ENCODE data around the gene BEST1. TPM values are rescaled to one million over a fixed set of nuclear protein-coding genes. Genes with fewer than 3 reads are reported as not detected.

Gene BEST1
- total RNA-seq, 4 donors from 2014 or later, result 0.40 to 3.7 (median 2.6) TPM

DNA sequence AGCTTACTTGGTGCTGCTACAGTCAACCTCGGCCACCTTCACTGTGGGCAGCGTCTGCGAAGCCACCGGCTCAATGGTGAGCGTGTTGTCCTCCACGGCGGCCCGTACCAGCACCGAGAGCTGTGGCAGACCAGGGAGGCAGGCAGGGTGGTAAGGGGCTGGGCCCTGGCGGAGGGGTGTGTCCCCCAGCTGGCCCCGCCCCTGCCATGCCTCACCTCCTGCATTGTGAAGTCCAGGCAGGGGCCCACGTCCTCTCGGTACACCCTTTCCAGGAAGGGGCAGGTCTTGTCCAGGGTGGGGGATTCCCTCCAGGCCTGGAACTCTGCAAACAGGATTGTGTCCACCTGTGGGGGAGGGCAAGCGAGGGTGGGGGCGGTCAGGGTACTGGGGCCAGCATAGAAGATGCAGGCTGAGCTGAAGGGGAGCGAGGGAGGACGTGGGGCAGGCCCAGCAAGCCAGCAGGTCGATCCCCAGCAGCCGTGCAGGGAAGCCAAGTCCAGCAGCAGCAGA, 45.6 kb upstream of the BEST1 start:
- Histone ChIP-seq H3K4me1 (no peaks in the 10 kb centered on the region), H3K4me3 (no peak overlapping the region), H3K9me3 (no peaks in the 10 kb centered on the region), H3K27me3 (no peaks in the 10 kb centered on the region), H3K27ac (no peak overlapping the region), H3K36me3 (no peaks in the 10 kb centered on the region)
- no peak for DNase-seq
- TF ChIP-seq POLR2A (IDR thresholded peaks at IDR 0.05) (no peak), POLR2AphosphoS5 (IDR thresholded peaks at IDR 0.05) (no peak), CTCF (IDR thresholded peaks at IDR 0.05) (no peak), EP300 (IDR thresholded peaks at IDR 0.05; ENCODE audit: low read depth) (no peak)
- in situ Hi-C loops (cut with MboI; ENCODE audit: low pct_ligation_motif_present in 1 of 4, low pct_unique_long_range_greater_than_20kb in 1 of 4, low sequenced_read_pairs in 3 of 4) (no loop called here), intact Hi-C loops (cut with DNase I; ENCODE audit: low total_unique reads) (loop anchor here (2.0 kb wide), 1 partner anchor 38 kb away; no protein-coding TSS in a partner anchor)
- 51% methylated on average over 16 of the region's 19 CpGs; no CpG with 5 or more reads in 1 of the 2 donors for WGBS, 2 donors (ENCODE audit: low coverage in 1 of 2)

- TF ChIP-seq EP300 (IDR thresholded peaks at IDR 0.05; ENCODE audit: low read depth) (no peak), POLR2A (IDR thresholded peaks at IDR 0.05) (no peak), CTCF (IDR thresholded peaks at IDR 0.05) (no peak), POLR2AphosphoS5 (IDR thresholded peaks at IDR 0.05) (no peak)
- H3K27me3 ChIP-seq, result no peaks in the 10 kb centered on the region
- no peaks in the 10 kb centered on the region for H3K9me3 ChIP-seq
- no peaks in the 10 kb centered on the region for H3K36me3 ChIP-seq
- H3K27ac ChIP-seq, result no peak overlapping the region
- WGBS, 2 donors (ENCODE audit: low coverage in 1 of 2), result 78 to 87% methylated on average over 5 to 13 of the region's 13 CpGs
- H3K4me1 ChIP-seq, result peaks cover 0 to 2% (median 0%) of the 10 kb centered on the region in 4 donors
- intact Hi-C loops (cut with DNase I; ENCODE audit: low total_unique reads) (loop anchor here (2.0 kb wide), 1 partner anchor 38 kb away; no protein-coding TSS in a partner anchor), in situ Hi-C loops (cut with MboI; ENCODE audit: low pct_ligation_motif_present in 1 of 4, low pct_unique_long_range_greater_than_20kb in 1 of 4, low sequenced_read_pairs in 3 of 4) (no loop called here)
- DNase-seq, result no peak
- H3K4me3 ChIP-seq, result no peak overlapping the region
These were observed 45.0 kb upstream of the BEST1 start for GRCh38 chr11:61905067-61905696.

GRCh38 chr11:61905801-61906521, 44.2 kb upstream of the BEST1 start:
- Histone ChIP-seq H3K9me3 (no peaks in the 10 kb centered on the region), H3K27ac (no peak overlapping the region), H3K4me1 (peaks cover 0 to 8% (median 0%) of the 10 kb centered on the region in 4 donors), H3K36me3 (no peaks in the 10 kb centered on the region), H3K27me3 (no peaks in the 10 kb centered on the region), H3K4me3 (no peak overlapping the region)
- in situ Hi-C loops (cut with MboI; ENCODE audit: low pct_ligation_motif_present in 1 of 4, low pct_unique_long_range_greater_than_20kb in 1 of 4, low sequenced_read_pairs in 3 of 4) (no loop called here), intact Hi-C loops (cut with DNase I; ENCODE audit: low total_unique reads) (loop anchor here (2.0 kb wide), 1 partner anchor 37 kb away; no protein-coding TSS in a partner anchor)
- no peak for TF ChIP-seq CTCF (IDR thresholded peaks at IDR 0.05)
- no peak for TF ChIP-seq EP300 (IDR thresholded peaks at IDR 0.05; ENCODE audit: low read depth)
- 86% methylated on average over 12 of the region's 14 CpGs; no CpG with 5 or more reads in 1 of the 2 donors for WGBS, 2 donors (ENCODE audit: low coverage in 1 of 2)
- no peak for DNase-seq

- intact Hi-C loops (cut with DNase I; ENCODE audit: low total_unique reads), result no loop called here
- no peaks in the 10 kb centered on the region for H3K27me3 ChIP-seq
- no peaks in the 10 kb centered on the region for H3K36me3 ChIP-seq
- WGBS, 2 donors (ENCODE audit: low coverage in 1 of 2), result 90% methylated on average over 14 of the region's 14 CpGs; no CpG with 5 or more reads in 1 of the 2 donors
- TF ChIP-seq POLR2A (IDR thresholded peaks at IDR 0.05) (no peak), POLR2AphosphoS5 (IDR thresholded peaks at IDR 0.05) (no peak), CTCF (IDR thresholded peaks at IDR 0.05) (no peak), EP300 (IDR thresholded peaks at IDR 0.05; ENCODE audit: low read depth) (no peak)
- DNase-seq, result no peak
- H3K4me1 ChIP-seq, result peaks cover 0 to 14% (median 0%) of the 10 kb centered on the region in 4 donors
- in situ Hi-C loops (cut with MboI; ENCODE audit: low pct_ligation_motif_present in 1 of 4, low pct_unique_long_range_greater_than_20kb in 1 of 4, low sequenced_read_pairs in 3 of 4), result no loop called here
- H3K4me3 ChIP-seq, result no peak overlapping the region
- H3K9me3 ChIP-seq, result no peaks in the 10 kb centered on the region
- no peak overlapping the region for H3K27ac ChIP-seq
These were observed 43.6 kb upstream of the BEST1 start for GRCh38 chr11:61906522-61906909.
